ENCODE results near the gene BPIFB4. TPM values are rescaled to one million over a fixed set of nuclear protein-coding genes. Genes with fewer than 3 reads are reported as not detected.
A peak's percentile ranks its signal among the peaks of the same experiment; 100 is the strongest.
"Not testable (repeated sequence)": the region's sequence is repeated elsewhere in the genome, so short reads cannot be mapped to it uniquely, and the experiment has no call there.

The BPIFB4 gene
- total RNA-seq, 1 experiment from 2014 or later: not detected

DNA sequence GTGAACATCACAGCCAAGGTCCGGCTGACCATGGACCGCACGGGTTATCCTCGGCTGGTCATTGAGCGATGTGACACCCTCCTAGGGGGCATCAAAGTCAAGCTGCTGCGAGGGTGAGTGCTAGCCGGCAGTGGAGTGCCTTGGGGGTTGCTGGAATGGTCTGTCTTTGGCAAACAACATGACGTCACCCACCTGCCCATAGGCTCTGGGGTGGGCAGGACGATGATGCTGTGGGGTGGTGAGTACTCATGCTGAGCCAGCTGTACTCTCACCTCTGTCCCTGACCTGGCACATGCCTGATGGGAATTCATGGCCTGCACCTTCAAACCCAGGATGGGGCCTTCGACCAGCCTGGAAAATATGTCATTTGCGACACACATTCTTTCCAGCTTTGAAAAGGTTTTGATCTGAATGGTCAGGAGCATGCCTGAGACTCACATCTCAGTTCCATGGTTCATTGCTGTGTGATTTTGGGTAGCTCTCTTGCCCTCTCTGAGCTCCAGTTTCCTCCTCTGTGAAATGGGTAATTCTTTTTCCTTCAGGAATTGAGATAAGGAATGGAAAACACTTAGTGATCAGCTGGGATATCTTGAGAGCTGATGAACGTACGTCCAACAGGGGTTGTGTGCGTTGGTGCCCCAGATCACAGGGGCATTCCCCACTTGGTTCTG lies 6.7 kb downstream of the BPIFB4 start:
- no peak for DNase-seq (ENCODE audit: low read depth)

GRCh38 chr20:33091147-33091546 lies 11.7 kb downstream of the BPIFB4 start:
- DNase-seq (ENCODE audit: low read depth): no peak

DNA sequence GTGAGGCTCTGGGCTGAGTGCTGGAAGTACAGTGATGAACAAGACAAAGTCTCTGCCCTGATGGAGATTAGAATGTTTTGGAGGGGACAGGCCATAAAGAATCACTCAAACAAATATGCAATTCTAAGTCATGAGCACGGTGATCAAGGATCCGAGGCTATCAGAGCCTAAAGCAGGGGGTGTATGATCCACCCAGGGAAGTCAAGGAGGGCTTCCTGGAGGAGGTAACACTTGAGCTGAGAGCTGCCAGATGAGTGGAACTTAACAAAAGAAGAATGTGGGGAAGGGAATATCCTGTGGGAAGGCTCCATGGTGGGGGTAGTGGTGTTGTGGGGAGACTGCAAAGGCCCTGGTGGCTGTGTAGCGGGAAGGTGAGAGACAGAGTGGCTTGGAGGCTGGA lies 12.2 kb downstream of the BPIFB4 start:
- no peak for DNase-seq (ENCODE audit: low read depth)

- DNase-seq (ENCODE audit: low read depth): peak; percentile 21
Observed at GRCh38 chr20:33092361-33092760, 12.9 kb downstream of the BPIFB4 start.

DNA sequence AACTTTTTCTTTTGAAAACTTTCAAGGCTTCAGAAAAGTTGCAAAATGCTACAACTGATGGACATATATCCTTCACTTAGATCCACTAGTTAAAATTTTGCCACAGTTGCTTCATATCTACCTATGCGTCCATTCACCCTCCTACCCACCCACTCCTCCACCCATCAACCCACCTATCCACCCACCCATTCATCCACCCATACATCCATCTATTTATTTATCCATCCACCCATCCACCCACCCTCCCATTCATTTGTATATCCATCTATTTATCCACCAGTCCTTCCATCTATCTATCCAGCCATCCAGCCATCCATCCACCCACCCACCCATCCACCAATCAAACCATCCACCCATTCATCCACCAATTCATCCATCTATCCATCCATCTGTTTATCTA lies 13.6 kb downstream of the BPIFB4 start:
- DNase-seq (ENCODE audit: low read depth): no peak

GRCh38 chr20:33093582-33093981 lies 14.1 kb downstream of the BPIFB4 start:
- DNase-seq (ENCODE audit: low read depth): no peak

- no peak for DNase-seq (ENCODE audit: low read depth)
Observed at GRCh38 chr20:33095249-33095648, 15.8 kb downstream of the BPIFB4 start.

GRCh38 chr20:33095902-33096584 lies 16.6 kb downstream of the BPIFB4 start:
- DNase-seq (ENCODE audit: low read depth): peak; percentile 64

DNA sequence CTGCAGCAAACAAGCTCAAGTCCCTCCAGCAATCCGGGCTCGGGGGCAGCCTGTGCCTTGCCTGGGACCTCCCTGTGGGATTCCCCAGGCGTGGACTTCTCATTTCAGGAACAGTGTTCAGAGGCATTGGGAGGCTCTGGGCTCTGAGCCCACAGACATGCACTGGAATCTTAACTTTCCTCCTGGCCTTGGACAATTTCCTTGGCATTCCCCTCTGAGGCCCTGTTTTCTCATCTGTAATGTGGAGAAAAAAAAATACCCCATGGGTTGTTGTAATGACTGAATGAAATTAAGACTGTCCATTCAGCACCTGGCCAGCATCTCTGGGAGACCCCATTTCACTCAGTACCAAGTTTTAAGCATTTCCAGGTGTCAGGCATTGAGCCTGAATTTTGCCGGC lies 17.6 kb downstream of the BPIFB4 start:
- DNase-seq (ENCODE audit: low read depth): no peak

GRCh38 chr20:33099843-33100538 lies 20.5 kb downstream of the BPIFB4 start:
- DNase-seq (ENCODE audit: low read depth): peak; percentile 19

DNA sequence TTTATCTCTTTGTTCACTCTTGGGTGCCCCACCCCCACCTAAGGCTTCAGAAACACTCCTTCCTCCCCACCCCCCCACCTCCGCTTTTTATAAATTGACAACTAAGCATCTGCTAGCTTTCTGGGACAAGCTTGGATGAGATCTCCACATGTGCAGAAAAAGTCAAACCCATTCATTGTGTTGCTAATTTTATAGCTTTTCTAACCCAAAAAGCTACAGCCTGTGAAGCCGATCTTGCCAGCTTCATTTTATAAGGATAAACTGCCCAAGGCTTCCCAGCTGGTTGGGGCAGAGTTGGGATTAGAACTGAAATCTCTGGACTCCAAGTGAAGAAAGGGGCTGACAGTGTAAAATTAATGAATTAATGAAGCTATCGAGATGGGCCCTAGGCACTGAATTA lies 24.1 kb downstream of the BPIFB4 start:
- DNase-seq (ENCODE audit: low read depth): no peak

GRCh38 chr20:33104336-33104735 lies 24.9 kb downstream of the BPIFB4 start:
- DNase-seq (ENCODE audit: low read depth): no peak

DNA sequence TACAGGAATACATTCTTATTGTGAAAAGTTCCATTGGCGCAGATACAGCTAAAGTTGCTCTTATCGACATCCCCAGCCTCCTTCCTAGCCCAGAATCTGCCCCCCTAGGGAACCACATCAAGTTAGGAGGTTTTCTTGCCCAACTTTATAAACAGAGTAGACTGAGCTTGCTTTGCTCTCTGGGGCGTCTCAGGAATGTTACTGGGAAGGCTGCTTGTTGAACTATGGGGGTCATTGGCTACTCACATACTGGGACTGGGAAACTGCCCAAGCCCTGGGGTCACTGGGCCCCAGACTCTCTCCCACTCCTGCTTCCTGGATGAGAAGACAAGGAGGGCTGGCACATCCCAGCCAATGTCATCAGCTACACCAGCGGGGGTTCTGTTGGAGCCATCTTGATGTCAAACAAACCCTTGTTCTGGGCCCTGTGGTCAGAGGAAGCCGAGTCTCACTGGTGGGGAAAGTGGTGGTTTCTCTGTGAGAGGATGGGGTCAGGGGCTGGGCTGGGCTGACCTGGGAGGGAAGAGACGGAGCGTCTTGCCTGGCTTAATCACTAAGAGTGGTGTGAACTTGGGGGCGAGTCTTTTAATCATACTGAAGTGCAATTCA lies 26.0 kb downstream of the BPIFB4 start:
- no peak for DNase-seq (ENCODE audit: low read depth)

DNA sequence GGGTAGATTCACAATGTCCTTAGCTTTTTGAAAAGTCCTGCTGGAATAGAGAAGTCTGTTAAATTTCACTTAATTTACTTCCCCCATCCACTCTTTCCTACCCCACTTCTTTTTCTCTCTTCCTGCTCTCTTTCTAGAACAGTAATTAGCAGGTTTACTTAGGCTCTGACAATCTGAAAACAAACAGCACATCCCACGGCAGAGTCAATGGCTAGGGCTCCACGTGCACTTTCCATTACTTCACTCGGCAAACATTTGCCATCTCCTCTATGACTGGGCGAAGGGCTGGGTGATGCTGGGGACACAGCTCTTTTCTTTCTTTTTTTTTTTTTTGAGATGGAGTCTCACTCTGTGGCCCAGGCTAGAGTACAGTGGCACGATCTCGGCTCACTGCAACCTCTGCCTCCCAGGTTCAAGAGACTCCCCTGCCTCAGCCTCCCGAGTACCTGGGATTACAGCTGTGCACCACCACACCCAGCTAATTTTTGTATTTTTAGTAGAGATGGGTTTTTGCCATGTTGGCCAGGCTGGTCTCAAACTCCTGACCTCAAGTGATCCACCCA lies 26.7 kb downstream of the BPIFB4 start:
- not testable (repeated sequence) for DNase-seq (ENCODE audit: low read depth)

- DNase-seq (ENCODE audit: low read depth): peak; percentile 16
Observed at GRCh38 chr20:33108661-33109060, 29.2 kb downstream of the BPIFB4 start.

- DNase-seq (ENCODE audit: low read depth): no peak
Observed at GRCh38 chr20:33110147-33110825, 30.8 kb downstream of the BPIFB4 start.

DNA sequence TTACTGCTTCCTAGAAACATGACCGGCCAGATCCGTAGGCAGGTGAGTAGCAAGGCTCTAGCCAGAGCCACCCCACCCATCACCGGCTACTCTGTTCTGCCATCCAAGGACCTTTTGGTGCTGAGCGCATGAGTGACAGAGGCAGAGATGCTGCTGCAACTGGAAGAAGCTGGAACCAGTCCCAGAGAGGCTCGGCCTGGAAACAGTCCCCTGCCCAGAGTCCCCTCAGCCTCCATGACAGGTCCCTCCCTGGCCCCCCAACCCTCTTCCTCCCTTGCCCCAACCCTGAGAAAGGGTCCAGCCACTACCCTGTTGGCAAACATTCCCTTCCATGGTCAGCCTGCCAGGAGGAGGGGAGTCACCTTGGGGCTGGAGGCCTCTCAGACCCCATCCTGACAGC lies 31.9 kb downstream of the BPIFB4 start:
- no peak for DNase-seq (ENCODE audit: low read depth)

GRCh38 chr20:33112547-33113386 lies 33.3 kb downstream of the BPIFB4 start:
- DNase-seq (ENCODE audit: low read depth): no peak

DNA sequence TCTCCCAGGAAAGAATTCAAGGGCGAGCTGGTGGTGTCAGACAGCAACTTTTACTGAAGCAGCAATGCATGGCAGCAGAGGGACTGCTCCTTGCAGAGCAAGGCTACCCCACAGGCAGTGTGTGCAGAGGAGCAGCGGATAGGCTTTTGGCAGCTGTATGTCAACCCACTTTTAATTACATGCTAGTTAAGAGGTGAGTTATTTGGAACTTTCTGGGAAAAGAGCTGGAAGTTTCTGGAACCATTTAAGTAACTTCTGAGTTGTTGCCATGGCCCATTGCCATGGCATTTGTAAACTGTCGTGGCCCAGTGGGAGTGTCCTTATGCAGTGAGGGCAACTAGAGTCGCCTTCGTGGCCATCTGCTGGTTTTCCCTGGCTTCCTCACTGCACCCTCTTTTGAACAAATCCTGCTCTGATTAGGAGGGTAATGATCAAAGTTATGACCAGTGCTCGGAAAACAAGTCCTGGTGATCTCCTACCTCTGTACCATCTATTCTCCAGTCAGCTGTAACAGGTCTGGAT lies 34.0 kb downstream of the BPIFB4 start:
- DNase-seq (ENCODE audit: low read depth): no peak

GRCh38 chr20:33115501-33115900 lies 36.1 kb downstream of the BPIFB4 start:
- not testable (repeated sequence) for DNase-seq (ENCODE audit: low read depth)
